ENCODE results near the gene COX6B2. TPM values are rescaled to one million over a fixed set of nuclear protein-coding genes. Genes with fewer than 3 reads are reported as not detected.

The COX6B2 gene
- total RNA-seq, 2 experiments from 2014 or later = not detected

GRCh38 chr19:55305983-55306562 lies 48.4 kb downstream of the COX6B2 start:
- Histone ChIP-seq H3K27ac (ENCODE audit: low read depth, low read length, poor library complexity, severe bottlenecking) (peak overlapping the region; percentile 92), H3K4me2 (ENCODE audit: low read length) (peak overlapping the region; percentile 66; the same call in 1 of the 2 replicates), H3K36me3 (ENCODE audit: insufficient read depth, low read length) (peaks cover 44% of the 10 kb centered on the region), H3K9me2 (ENCODE audit: insufficient read depth, low read length) (no peaks in the 10 kb centered on the region), H3K4me1 (ENCODE audit: insufficient read depth, low read length, poor library complexity, severe bottlenecking) (peaks cover 70% of the 10 kb centered on the region), H3K79me2 (ENCODE audit: insufficient read depth, low read depth, low read length) (no peaks in the 10 kb centered on the region), H4K20me1 (ENCODE audit: insufficient read depth, low read length) (no peaks in the 10 kb centered on the region), H2AFZ (ENCODE audit: low read length) (no peak overlapping the region), H3K9me3 (ENCODE audit: low read length) (no peaks in the 10 kb centered on the region), H3K4me3 (ENCODE audit: low read depth, low read length, poor library complexity, severe bottlenecking) (no peak overlapping the region)
- intact Hi-C loops (cut with micrococcal nuclease; ENCODE audit: unreplicated experiment) = no loop called here
- POLR2A ChIA-PET = interaction anchor here (0.7 kb wide), 1 partner anchor 55 kb away, joined by 3 read pairs; no protein-coding TSS in a partner anchor
- CTCF ChIA-PET (ENCODE audit: unreplicated experiment) = interaction anchor here (1.1 kb wide), 1 partner anchor 33 kb away, joined by 3 read pairs; no protein-coding TSS in a partner anchor
- TF ChIP-seq EZH2phosphoT487 (IDR thresholded peaks at IDR 0.05; ENCODE audit: borderline replicate concordance, low read depth, low read length) (no peak), CTCF (conservative IDR thresholded peaks at IDR 0.05; ENCODE audit: low read length) (no peak)
- no peak for DNase-seq (ENCODE audit: low spot score)
- BruUV-seq (replicated peaks) = no TSS peak

- DNase-seq (ENCODE audit: low spot score) = peak; percentile 80
- Histone ChIP-seq H3K79me2 (ENCODE audit: insufficient read depth, low read depth, low read length) (no peaks in the 10 kb centered on the region), H3K9me3 (ENCODE audit: low read length) (no peaks in the 10 kb centered on the region), H3K4me3 (ENCODE audit: low read depth, low read length, poor library complexity, severe bottlenecking) (no peak overlapping the region), H3K27ac (ENCODE audit: low read depth, low read length, poor library complexity, severe bottlenecking) (no peak overlapping the region), H3K4me2 (ENCODE audit: low read length) (0 out of 2 replicates have a peak overlapping the region, but pooled peaks have one; percentile 3), H4K20me1 (ENCODE audit: insufficient read depth, low read length) (no peaks in the 10 kb centered on the region), H3K4me1 (ENCODE audit: insufficient read depth, low read length, poor library complexity, severe bottlenecking) (peaks cover 66% of the 10 kb centered on the region), H2AFZ (ENCODE audit: low read length) (no peak overlapping the region), H3K36me3 (ENCODE audit: insufficient read depth, low read length) (peaks cover 44% of the 10 kb centered on the region), H3K9me2 (ENCODE audit: insufficient read depth, low read length) (no peaks in the 10 kb centered on the region)
- TF ChIP-seq CTCF (conservative IDR thresholded peaks at IDR 0.05; ENCODE audit: low read length) (no peak), EZH2phosphoT487 (IDR thresholded peaks at IDR 0.05; ENCODE audit: borderline replicate concordance, low read depth, low read length) (no peak)
- no TSS peak for BruUV-seq (replicated peaks)
- ChIA-PET CTCF (ENCODE audit: unreplicated experiment) (no interaction called here), POLR2A (no interaction called here)
- intact Hi-C loops (cut with micrococcal nuclease; ENCODE audit: unreplicated experiment) = no loop called here
Observed at GRCh38 chr19:55305491-55305890, 49.0 kb downstream of the COX6B2 start.

- intact Hi-C loops (cut with micrococcal nuclease; ENCODE audit: unreplicated experiment) = loop anchor here (5.0 kb wide), 1 partner anchor 32 kb away; the partner anchor contains the start of gene KMT5C
- Histone ChIP-seq H3K36me3 (ENCODE audit: insufficient read depth, low read length) (peaks cover 45% of the 10 kb centered on the region), H3K4me3 (ENCODE audit: low read depth, low read length, poor library complexity, severe bottlenecking) (no peak overlapping the region), H3K27ac (ENCODE audit: low read depth, low read length, poor library complexity, severe bottlenecking) (no peak overlapping the region), H3K9me3 (ENCODE audit: low read length) (no peaks in the 10 kb centered on the region), H2AFZ (ENCODE audit: low read length) (no peak overlapping the region), H4K20me1 (ENCODE audit: insufficient read depth, low read length) (no peaks in the 10 kb centered on the region), H3K9me2 (ENCODE audit: insufficient read depth, low read length) (no peaks in the 10 kb centered on the region), H3K79me2 (ENCODE audit: insufficient read depth, low read depth, low read length) (no peaks in the 10 kb centered on the region), H3K4me1 (ENCODE audit: insufficient read depth, low read length, poor library complexity, severe bottlenecking) (peaks cover 60% of the 10 kb centered on the region), H3K4me2 (ENCODE audit: low read length) (no peak overlapping the region)
- ChIA-PET CTCF (ENCODE audit: unreplicated experiment) (no interaction called here), POLR2A (no interaction called here)
- no peak for TF ChIP-seq CTCF (conservative IDR thresholded peaks at IDR 0.05; ENCODE audit: low read length)
- TF ChIP-seq EZH2phosphoT487 (IDR thresholded peaks at IDR 0.05; ENCODE audit: borderline replicate concordance, low read depth, low read length) = no peak
- BruUV-seq (replicated peaks) = no TSS peak
- DNase-seq (ENCODE audit: low spot score) = no peak
Observed at GRCh38 chr19:55304980-55305379, 49.5 kb downstream of the COX6B2 start.

Measured in OCI-LY7 (cell line).